ENCODE results near the gene ZNF511.

- no peak for TF ChIP-seq CTCF (conservative IDR thresholded peaks at IDR 0.05; ENCODE audit: low read depth, low read length)
- no peak for TF ChIP-seq EZH2phosphoT487 (IDR thresholded peaks at IDR 0.05; ENCODE audit: borderline replicate concordance, low read length)
These were observed 27.6 kb upstream of the ZNF511 start for GRCh38 chr10:133281084-133281483.

All from PC-3 (cell line).